Inflammatory macrophage (primary cell): ENCODE data around the gene BMP10.
"Not testable (repeated sequence)": the region's sequence is repeated elsewhere in the genome, so short reads cannot be mapped to it uniquely, and the experiment has no call there.

Experiments used
- DNase-seq, 2 donors: peaks; one replicate each; pipeline ENCODE4 v3.0.0-alpha.2; 2020 to 2022
- total RNA-seq, 18 experiments: gene quantifications; one replicate each; lab custom pipeline; 2026; ENCODE audit warnings: mixed read lengths in 6 of 18, inconsistent platforms in 2 of 18; lab: John Stamatoyannopoulos, UW

Gene BMP10, protein sequence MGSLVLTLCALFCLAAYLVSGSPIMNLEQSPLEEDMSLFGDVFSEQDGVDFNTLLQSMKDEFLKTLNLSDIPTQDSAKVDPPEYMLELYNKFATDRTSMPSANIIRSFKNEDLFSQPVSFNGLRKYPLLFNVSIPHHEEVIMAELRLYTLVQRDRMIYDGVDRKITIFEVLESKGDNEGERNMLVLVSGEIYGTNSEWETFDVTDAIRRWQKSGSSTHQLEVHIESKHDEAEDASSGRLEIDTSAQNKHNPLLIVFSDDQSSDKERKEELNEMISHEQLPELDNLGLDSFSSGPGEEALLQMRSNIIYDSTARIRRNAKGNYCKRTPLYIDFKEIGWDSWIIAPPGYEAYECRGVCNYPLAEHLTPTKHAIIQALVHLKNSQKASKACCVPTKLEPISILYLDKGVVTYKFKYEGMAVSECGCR
- total RNA-seq: 0 to 0.30 (median 0) reads per million in 18 experiments

DNA sequence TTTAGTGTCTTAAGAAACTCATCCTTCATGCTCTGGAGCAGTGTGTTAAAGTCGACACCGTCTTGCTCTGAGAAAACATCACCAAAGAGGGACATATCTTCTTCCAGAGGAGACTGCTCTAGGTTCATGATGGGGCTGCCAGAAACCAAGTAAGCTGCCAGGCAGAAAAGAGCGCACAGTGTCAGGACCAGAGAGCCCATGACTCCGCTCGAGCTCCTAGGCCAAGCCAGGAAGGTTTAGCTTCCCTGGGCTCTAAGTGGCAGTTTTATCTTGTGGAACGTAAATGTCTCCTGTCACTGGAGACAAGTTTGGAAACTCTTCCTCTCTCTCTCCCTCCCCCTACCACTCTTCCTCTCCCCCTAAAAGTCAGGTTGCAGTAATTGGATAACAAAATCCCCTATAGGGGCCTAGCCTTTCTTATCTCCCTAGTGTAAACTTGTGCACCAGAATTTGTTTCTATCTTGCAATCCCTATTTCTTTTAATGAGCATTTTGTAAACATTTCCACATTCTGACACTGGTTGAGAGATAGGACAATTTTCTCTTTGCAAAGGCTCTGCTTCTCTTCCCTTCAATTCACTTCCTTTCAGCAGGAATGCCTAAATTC, at the start of gene BMP10:
TSS of gene BMP10 (minus strand) at position 239 of the 606 bp plus-strand sequence. CDS start at position 200, 39 bp downstream.
- DNase-seq: no peak

DNA sequence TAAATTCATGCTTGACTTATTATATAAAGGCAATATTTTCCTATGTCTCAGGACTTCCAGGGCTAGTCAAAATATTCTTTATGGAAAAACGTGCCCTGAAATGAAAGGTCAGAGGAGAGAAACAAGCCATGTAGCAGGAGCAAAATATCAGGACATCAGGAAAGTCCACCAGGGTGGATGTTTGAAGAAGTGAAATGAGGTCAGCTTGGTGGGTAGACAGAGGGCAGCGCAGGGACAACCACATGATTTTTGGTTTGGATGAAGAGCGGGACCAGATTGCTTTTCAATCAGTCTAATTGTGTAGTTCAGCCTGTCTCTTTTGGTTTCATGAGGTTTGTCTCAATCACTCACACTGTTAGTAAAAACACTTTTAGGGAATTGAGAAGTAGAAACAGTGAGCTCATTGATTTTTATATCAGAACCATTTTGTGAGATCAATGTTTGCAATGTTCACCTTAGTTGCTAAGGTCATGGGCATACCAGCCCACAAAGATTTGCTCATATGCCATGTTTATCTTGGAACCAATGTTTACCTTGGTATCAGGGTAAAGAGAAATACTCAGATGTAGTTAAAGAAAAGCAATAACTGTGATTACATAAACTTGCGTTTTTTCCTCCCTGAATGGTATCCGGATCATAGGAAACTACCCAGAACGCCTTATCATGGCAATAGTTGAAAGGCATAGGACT, 49.4 kb upstream of the BMP10 start:
- no peak for DNase-seq

DNA sequence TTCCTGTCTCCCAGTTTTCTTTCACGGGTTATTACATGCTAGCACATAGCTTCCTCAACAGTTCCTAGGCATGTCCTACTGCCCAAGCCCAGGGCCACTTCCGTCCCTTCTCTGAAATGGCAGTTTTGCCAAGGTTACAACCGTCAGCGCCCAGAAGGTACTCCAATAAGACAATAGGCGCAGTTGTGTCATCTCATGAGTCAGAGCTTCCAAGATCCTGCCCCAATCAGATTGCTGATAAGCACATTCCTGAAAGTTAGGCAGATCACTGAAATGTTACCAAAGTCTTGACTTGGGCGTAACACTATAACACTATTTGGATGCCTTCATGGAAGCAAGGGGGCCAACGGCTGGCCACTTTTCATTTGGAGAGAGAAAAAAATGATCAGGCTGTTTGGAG, 47.3 kb upstream of the BMP10 start:
- DNase-seq: no peak

DNA sequence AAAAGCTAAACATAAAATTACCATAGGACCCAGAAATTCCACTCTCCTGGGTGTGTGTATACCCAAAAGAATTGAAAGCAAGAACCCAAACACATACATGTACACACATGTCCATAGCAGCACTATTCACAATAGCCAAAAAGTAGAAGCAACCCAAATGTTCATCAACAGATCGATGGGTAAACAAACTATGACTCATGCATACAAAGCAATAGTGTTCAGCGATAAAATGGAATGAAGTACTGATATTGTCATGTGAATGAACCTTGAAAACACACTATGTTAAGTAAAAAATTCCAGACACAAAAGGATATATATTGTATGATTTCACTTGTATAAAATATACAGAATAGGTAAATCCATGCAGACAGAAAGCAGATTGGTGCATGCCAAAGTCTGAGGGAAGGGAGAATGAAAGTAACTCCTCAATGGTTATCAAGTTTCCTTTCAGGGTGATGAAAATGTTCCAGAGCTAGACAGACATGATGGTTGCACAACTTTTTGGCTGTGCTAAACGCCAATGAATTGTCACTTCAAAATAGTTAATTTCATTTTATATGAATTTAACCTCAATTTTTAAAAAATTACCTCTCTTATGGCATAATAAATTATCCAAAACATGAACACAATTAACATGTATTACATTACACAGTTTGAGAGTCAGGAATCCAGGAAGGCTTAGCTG, 46.0 kb upstream of the BMP10 start:
- DNase-seq: no peak

DNA sequence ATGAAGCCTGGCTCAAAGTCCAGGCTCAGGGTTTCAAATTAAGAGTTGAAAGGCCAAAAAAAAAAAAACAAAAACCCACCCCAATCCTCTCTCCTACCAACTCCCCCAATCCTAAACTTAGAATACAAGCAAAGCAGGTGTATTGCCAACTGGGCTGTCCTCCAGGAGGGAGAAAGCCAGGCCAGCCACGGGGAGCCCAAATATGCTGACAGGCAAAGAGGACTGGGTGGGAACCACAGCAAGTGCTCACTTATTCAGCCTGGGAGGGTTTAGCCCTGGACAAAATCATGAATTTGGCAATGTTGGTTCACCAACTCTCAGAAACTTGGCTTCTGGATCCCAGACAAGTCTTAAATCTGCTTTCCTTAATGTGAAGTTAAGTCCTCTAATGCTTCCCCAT, 45.0 kb upstream of the BMP10 start:
- no peak for DNase-seq

DNA sequence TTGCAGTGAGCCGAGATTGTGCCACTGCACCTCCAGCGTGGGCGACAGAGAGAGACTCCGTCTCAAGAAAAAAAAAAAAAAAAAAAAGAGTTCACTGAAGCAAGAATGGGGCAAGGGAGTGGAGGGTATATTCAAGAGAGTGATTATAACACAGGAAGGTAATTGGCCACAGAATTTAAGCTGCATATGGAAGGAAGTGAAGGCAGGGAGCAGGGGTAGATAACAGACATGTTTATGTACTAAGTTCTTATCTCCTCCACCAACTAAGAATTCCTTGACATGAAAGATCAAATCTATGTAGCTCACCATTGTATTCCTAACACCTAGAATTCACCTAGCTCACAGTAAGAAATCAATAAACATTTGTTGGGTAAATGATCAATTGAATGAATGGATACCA, 44.2 kb upstream of the BMP10 start:
- no peak for DNase-seq

DNA sequence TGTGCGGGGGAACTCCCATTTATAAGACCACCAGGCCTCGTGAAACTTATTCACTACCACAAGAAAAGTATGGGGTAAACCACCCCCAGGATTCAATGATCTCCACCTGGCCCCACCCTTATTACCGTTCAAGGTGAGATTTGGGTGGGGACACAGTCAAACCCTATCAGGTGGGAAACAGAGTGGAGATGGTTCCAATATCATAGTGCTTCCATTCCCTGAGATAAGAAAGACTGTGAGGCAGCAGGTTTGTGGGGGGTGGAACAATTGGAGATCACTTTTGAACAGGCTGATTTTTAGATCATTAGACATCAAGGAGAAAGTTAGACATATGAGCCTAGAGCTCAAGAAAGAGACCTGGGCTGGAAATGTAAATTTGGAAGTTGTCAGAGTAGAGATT, 42.2 kb upstream of the BMP10 start:
- DNase-seq: no peak

DNA sequence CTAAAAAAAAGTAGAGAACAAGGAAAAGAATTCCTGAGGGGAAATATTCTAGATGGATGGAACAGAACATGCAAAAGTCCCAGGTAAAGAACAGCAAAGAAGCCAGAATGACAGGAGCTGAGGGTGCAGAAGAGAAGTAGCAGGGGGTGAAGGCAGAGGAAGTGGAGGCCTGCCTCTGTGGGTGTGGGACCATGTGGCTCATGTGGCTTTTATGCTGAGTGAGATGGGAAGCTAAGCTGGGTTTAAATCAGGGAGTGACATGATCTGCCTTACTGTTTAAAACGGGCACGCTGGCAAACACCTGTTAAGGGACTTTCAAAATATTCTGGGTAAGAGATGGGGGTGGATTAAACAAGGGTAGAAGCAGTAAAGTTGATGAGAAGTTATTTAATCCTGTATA, 41.5 kb upstream of the BMP10 start:
- peak; percentile 58 to 78 for DNase-seq

DNA sequence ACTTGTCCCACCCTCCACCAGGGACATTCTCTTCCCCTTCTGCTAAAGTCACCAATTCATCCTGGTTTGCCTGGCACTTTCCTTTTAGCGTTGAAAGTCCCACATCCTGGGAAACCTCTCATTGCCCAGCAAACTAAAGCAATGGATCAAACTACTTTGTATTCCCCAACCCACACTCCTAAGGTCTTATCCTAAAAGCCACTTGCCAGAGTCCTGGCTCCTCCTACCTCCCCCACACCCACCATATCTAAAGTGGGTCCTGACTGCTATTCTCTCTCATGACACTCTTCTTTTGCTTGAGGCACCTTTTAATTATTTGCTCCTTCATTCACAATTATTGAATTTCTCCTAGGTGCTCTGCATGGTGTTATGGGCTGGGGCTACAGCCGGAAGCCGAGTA, 40.9 kb upstream of the BMP10 start:
- no peak for DNase-seq

DNA sequence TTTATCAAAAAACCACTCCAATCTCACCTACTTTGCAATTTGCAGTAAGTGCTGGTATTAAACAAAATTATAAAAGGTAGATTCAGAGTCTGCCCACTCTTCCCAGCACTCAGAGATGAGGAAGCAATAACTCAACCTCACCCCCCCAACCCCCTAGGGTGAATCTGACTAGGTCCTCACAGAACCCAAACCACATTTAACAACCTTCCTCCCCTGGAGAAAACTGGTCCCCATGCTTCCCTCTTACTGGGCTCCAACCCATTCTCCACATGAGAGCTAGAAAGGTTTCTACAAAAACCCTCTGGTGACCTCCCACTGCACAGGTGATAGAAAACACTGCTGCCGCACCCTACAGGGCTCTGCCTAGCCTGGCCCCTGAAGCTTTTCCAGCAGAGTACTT, 40.5 kb upstream of the BMP10 start:
- DNase-seq: no peak

DNA sequence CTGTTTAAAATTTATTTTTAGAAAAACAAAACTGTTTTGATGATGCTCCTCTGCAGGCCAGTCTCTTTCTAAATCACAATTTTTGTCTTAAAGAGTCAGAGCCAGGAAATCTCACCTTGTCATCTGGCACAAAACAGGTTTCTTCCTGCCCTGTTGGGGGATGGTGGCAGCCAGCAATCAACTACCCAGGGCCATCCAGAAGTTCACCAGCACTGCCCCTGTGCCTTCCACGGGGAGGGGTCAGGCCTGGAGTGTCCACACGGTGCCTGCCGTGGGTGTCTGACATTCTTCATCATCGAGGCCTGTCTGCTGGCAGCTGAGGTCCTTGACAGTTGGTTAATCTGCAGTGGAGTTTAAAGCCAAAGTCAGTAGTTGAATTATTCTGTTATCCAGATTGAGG, 40.0 kb upstream of the BMP10 start:
- DNase-seq: no peak

DNA sequence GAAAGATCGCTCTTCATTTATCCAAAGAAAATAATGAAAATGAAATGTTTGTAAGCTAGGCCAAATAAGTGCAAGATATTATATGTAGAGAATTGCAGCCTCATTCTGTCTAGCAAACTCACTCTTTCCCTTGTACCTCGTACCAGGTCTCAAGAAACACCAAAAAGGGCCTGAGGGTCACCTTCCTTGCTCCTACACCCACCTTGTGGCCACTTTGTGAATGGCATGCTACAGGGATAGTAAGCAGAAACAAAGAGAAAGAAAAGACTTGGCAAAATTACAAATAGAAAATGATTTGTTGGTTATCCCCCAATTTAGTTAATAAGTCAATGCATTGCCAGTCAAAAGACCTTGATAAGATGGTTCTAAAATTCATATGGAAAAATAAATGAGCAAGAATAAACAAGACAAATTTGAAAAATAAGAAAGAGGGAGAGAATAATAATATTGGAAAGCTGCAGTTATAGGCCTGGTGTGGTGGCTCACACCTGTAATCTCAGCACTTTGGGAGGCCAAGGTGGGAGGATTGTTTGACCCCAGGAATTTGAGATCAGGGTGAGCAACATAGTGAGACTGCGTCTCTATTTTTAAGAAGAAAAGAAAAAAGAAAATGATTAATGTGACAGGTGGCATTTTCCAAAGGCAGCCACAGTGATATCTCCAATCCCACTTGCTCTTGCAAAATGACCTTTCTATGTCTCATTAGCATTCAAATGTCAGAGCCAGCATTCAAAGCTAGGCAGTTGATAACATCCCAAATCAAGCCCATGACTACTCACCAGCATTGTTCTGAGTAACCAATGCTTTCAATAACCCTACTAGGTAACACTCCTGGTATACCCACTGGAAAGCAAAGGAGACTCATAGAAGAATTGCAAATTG, 38.8 kb upstream of the BMP10 start:
- peak; percentile 66 for DNase-seq

DNA sequence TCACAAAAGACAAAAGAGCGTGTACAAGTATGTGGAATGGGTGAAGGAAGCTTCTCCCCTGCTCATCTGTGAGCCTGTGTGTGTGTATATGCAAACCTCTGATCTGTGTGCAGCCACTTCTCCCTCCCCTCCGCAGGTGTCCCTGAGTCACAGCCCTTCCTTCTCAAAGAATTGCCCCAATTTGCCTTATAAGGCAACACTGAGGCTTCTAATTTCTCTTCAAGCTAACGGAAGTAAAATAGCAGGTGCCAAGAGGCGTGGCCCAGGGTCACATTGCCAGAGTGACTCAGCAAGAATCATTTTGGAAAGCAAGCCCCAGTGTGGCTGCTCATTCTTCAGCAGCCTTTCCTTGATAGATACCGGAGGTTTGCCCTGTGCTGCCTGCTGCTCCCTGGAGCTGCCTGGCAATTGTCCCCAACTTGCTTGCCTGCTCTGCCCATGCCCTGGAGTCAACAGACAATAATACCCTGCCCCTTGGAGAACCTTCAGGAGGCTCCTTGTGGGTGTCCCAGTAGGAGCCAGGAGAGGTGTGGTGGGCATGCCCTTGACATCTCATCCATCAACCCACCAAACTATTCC, 37.3 kb upstream of the BMP10 start:
- DNase-seq: peak; percentile 65 to 75

DNA sequence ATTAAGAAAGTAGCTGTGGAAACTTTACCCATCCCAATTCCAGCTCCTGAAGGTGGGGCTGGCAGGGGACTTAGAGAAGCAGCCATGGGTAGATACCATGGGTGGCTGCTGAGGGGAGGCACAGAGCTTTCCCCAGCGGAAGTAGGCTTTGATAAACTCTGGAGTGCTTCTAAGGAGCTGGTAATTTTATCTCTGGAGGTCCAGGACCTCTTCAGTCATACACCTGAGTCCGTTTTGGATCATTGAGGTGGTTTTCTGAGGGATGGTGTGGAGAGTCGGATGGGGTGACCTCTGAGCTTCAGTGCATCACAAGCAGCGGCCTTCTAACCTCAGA, 36.7 kb upstream of the BMP10 start:
- DNase-seq: no peak

DNA sequence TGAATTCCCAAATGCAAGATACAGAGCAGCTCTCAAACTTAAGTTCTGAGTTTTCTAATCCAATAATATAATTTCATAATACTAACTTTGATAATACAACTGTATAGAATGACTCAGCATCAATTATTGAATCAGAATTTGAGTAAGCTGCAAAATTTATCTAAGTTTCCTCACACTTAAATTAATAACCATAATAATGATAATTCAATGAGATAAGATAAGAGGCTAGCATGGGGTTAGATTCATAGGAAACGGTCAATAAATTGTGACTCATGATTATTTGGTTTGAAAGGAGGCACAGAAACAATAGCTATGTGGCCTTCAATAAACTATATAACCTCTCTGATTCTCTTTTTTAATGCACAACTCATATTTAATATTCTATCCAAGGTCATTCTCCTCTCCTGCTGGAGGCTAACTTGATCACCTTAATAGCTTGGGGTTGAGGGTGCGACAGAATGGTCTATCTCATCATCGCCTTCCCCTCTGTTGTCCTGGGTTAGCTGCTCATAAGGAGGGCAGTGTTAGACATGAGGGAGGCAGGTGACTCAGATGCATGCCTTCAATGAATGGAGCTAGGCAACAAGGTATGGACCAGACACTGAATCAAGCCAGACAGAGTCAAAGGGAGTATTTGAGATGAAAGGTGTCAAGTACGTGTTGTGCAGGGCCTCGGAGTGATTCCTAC, 36.2 kb upstream of the BMP10 start:
- no peak for DNase-seq

DNA sequence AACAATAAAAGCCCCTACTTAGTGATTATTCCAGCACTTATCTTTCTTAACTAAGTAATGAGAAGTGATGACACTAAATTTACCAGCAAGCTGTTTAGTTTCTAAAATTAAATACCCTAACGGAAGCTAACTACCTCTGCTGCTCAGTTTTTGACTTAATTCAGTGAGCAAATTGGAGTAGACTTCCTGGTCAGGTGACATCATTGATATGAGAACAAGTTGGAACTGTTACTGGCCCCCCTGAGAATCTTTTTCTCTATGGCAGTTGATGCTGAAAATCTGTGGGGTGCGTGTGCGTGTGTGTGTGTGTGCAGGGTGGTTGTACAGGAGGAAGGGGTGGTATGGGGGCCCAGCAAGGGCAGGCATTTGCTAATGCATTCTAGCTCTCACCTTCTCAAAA, 35.5 kb upstream of the BMP10 start:
- no peak for DNase-seq

DNA sequence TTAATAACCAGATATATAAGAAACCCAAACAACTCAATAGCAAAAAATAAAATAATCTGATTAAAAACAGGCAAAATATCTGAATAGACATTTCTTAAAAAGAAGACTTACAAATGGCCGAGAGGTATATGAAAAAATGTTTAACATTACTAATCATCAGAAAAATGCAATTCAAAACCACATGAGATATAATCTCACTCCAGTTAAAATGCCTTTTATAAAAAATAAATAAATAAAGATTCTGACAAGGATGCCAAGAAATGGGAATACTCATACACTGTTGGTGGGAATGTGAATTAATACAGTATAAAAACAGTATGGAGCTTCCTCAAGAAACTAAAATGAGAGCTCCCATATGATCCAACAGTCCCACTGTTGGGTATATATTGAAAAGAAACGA, 33.9 kb upstream of the BMP10 start:
- no peak for DNase-seq

DNA sequence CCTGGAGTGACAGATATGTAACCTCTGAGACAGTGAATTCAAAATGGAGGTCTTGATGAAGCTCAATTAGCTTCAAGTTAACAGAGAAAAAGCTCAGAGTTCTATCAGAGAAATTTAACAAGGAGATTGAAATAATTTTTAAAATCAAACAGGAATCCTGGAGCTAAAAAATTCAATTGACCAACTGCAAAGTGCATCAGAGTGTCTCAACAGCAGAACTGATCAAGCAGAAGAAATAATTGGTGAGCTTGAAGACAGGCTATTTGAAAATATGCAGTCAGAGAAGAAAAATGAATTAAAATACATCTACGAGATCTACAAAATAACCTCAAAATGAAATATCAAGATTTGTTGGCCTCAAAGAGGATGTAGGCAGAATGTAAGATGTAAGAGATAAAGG, 30.4 kb upstream of the BMP10 start:
- no peak for DNase-seq

DNA sequence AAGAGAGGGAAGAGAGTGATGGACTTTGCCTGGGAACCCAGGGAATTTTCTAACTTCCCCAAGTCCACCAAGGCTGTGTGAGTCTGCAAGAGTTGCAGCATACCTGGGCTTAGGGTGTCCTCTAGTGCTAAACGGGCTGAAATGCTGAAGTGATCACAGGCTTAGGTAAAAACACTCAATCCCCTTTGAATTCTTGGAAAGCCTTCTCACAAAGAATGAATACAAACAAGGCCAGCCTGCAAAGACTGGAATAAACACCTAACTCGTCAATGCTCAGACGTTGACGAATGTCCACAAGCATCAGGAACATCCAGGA, 30.0 kb upstream of the BMP10 start:
- DNase-seq: peak in 1 of 2 donors; percentile 22

DNA sequence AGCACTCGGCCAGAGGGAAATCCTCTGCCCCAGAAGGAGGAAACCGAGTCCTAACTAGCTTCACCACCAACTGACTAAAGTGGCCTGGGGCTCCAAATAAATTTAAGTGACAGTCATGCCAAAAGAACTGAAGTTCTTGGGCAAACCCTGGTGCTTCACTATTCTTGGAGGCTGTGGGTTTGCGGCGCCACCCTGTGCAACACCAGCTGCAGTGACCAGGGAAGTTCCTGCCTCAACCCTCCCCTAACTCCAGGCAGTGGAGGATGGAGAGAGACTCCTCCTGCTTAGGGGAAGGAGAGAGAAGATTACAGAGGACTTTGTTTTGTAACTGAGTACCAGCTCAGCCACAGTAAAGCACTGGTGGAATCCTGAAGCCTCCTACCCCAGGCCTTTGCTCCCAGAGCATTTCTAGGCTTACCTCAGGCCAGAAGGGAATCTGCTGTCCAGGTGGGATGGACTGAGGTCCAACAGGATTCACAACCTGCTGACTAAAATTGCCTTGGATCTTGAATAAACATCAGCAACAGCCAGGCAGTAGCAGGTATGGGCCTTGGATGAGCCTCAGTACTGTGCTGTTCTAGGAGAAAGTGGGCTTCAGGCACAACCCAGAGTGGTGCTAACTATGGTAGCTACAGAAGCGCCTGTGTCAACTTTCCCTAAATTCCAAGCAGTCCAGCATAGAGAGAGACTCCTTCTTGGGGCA, 29.4 kb upstream of the BMP10 start:
- peak; percentile 25 to 30 for DNase-seq

DNA sequence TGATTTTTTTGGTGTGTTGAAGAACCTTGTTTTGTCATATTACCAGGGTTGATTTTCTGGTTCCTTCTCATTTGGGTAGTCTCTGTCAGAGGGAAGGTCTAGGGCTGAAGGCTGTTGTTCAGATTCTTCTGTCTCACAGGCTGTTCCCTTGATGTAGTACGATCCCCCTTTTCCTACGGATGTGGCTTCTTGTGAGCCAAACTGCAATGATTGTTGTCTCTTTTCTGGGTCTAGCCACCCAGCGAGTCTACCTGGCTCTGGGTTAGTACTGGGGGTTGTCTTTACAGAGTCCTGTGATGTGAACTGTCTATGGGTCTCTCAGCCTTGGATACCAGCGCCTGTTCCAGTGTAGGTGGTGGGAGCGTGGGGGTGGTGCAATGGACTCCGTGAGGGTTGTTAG, 24.8 kb upstream of the BMP10 start:
- not testable (repeated sequence) for DNase-seq
